22Rv1 (cell line): ENCODE data around the gene CIDEB.

Experiments used
- ZFX ChIP-seq: fragments of 450-650 bp; IDR thresholded peaks from 2 replicates; pipeline ENCODE4 v1.6.1; 2017; ENCODE audit warnings: antibody characterized with exemption, borderline replicate concordance
- TF ChIP-seq, protein P1 (sequence below): fragments of 450-650 bp; IDR thresholded peaks from 2 replicates; pipeline ENCODE4 v1.5.1; 2017; ENCODE audit warnings: mild to moderate bottlenecking

DNA sequence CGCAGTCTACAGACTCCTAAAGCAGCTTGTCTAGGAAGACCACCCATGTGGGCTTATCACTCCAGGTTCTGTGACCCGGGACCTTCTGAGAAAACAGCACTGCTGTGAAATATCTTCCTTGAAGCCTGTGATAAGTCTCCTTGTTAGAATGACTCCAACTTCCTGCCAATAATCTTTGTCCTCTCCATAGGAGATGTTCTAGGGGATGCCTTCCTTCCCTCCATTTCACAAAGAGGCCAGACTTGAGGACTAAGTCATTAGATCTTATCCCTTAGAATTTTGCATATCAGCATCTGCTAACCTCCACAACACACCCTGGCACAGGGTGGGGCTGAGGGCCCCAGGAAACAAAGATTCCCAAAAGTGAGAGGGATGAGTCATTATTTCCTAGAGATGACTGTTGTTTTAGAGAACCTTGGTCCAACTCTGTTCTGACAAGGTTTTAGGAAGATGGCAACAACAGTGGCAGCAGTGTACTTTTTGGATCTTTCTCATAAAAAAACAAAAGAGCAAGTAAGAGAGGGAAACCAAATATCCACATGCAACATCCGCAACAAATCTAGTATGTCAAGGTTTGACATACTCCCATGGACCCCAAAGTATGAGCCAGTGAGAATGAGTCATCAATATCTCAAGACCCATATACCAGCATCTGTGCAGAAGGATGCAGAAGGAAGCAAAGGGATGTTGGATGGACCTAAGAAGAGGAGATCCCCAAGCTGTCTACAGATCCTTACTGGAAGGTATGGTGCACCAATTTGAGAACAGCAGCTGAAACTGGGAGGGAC is 9.6 kb upstream of the CIDEB start:
- TF ChIP-seq, protein P1, sequence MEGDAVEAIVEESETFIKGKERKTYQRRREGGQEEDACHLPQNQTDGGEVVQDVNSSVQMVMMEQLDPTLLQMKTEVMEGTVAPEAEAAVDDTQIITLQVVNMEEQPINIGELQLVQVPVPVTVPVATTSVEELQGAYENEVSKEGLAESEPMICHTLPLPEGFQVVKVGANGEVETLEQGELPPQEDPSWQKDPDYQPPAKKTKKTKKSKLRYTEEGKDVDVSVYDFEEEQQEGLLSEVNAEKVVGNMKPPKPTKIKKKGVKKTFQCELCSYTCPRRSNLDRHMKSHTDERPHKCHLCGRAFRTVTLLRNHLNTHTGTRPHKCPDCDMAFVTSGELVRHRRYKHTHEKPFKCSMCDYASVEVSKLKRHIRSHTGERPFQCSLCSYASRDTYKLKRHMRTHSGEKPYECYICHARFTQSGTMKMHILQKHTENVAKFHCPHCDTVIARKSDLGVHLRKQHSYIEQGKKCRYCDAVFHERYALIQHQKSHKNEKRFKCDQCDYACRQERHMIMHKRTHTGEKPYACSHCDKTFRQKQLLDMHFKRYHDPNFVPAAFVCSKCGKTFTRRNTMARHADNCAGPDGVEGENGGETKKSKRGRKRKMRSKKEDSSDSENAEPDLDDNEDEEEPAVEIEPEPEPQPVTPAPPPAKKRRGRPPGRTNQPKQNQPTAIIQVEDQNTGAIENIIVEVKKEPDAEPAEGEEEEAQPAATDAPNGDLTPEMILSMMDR: no peak
- no peak for TF ChIP-seq ZFX
